ENCODE results near the gene ZNF316.

The ZNF316 gene

GRCh38 chr7:6701860-6702259, 64.7 kb downstream of the ZNF316 start:
- no peak for DNase-seq

Data from stimulated activated CD4-positive, alpha-beta T cell treated with anti-CD3 and anti-CD28 coated beads, Interleukin-12 subunit alpha, Interleukin-12 subunit beta, amount 100 ng/mL, for 4 hours (primary cell).